ENCODE data around the gene LARP1. TPM values are rescaled to one million over a fixed set of nuclear protein-coding genes. Genes with fewer than 3 reads are reported as not detected.

The LARP1 gene
- polyA plus RNA-seq, 2 of the 4 experiments (the other 2 are of a cell fraction), result 87.0 to 112 TPM

GRCh38 chr5:154840435-154841272, 85.5 kb downstream of the LARP1 start:
- no peak for TF ChIP-seq CBX8 (IDR thresholded peaks at IDR 0.05)
- TF ChIP-seq HOXA7 (CRISPR knock-in tag; IDR thresholded peaks at IDR 0.05), result no peak
- no peak for TF ChIP-seq HDAC2 (IDR thresholded peaks at IDR 0.05)
- TF ChIP-seq CEBPB (IDR thresholded peaks at IDR 0.05), result no peak
- no peak for TF ChIP-seq TP53 (CRISPR knock-in tag; IDR thresholded peaks at IDR 0.05)
- no peak for TF ChIP-seq POLR2AphosphoS2 (conservative IDR thresholded peaks at IDR 0.05; ENCODE audit: low read length)
- TF ChIP-seq RFX5 (IDR thresholded peaks at IDR 0.05), result no peak
- TF ChIP-seq ZNF302 (CRISPR knock-in tag; IDR thresholded peaks at IDR 0.05), result no peak
- TF ChIP-seq USF2 (IDR thresholded peaks at IDR 0.05), result no peak
- no peak for TF ChIP-seq REST (IDR thresholded peaks at IDR 0.05)
- no peak overlapping the region for H3K4me3 ChIP-seq
- ChIA-PET POLR2A (interaction anchor here (1.1 kb wide), 1 partner anchor 16 kb away, joined by 3 read pairs; no protein-coding TSS in a partner anchor), CTCF (interaction anchor here (0.6 to 0.9 kb wide), 3 partner anchors 18 to 188 kb away, joined by 3 to 4 read pairs (median 3); no protein-coding TSS in a partner anchor)
- no peak overlapping the region for H3K4me2 ChIP-seq
- H3K27ac ChIP-seq, result no peak overlapping the region
- H3K4me1 ChIP-seq, result no peaks in the 10 kb centered on the region
- no peaks in the 10 kb centered on the region for H3K9me3 ChIP-seq
- no peak for FAIRE-seq
- peak; percentile 49 to 54; a peak in 4 of 6 replicates for ATAC-seq
- DNase-seq (ENCODE audit: low read depth in 1 of 2, low spot score in 1 of 2), result no peak
- 83% methylated on average over 6 of the region's 6 CpGs for WGBS (ENCODE audit: missing lambda C conversion rate)

- FAIRE-seq, result no peak
- CTCF ChIA-PET, result interaction anchor here (0.6 to 0.8 kb wide), 2 partner anchors 19 to 187 kb away, joined by 3 to 4 read pairs; no protein-coding TSS in a partner anchor
- no peak for ATAC-seq
- Histone ChIP-seq H3K27ac (no peak overlapping the region), H3K4me2 (no peak overlapping the region), H3K9me3 (no peaks in the 10 kb centered on the region), H3K4me1 (no peaks in the 10 kb centered on the region), H3K4me3 (no peak overlapping the region)
- TF ChIP-seq RAD21 (conservative IDR thresholded peaks at IDR 0.05 in 1 of 2, IDR thresholded peaks at IDR 0.05 in 1 of 2), result no peak
- TF ChIP-seq HEYL (CRISPR knock-in tag; IDR thresholded peaks at IDR 0.05), result no peak
- no peak for DNase-seq (ENCODE audit: low read depth in 1 of 2, low spot score in 1 of 2)
- POLR2A ChIA-PET, result interaction anchor here (1.1 kb wide), 2 partner anchors 16 kb away, joined by 3 to 4 read pairs; no protein-coding TSS in a partner anchor
Observed at GRCh38 chr5:154841273-154841661, 86.1 kb downstream of the LARP1 start.

GRCh38 chr5:154842689-154843530, 87.7 kb downstream of the LARP1 start:
- Histone ChIP-seq H3K4me1 (no peaks in the 10 kb centered on the region), H3K9me3 (no peaks in the 10 kb centered on the region), H3K4me2 (no peak overlapping the region), H3K4me3 (no peak overlapping the region), H3K27ac (no peak overlapping the region)
- POLR2A ChIA-PET, result interaction anchor here (1.3 kb wide), 1 partner anchor 16 kb away, joined by 4 read pairs; the partner anchor contains the start of gene CNOT8
- ATAC-seq (no peak), FAIRE-seq (no peak), DNase-seq (ENCODE audit: low read depth in 1 of 2, low spot score in 1 of 2) (no peak)
- WGBS (ENCODE audit: missing lambda C conversion rate), result 81% methylated on average over 6 of the region's 6 CpGs
- TF ChIP-seq SMC3 (IDR thresholded peaks at IDR 0.05), result no peak
- TF ChIP-seq MAFK (IDR thresholded peaks at IDR 0.05; ENCODE audit: partially characterized antibody), result peak; percentile 93
- no peak for TF ChIP-seq KDM5A (IDR thresholded peaks at IDR 0.05)
- TF ChIP-seq POLR2AphosphoS2 (conservative IDR thresholded peaks at IDR 0.05; ENCODE audit: low read length), result no peak
- no peak for TF ChIP-seq RCOR1 (IDR thresholded peaks at IDR 0.05; ENCODE audit: low read depth, low read length)
- no peak for TF ChIP-seq EHMT2 (IDR thresholded peaks at IDR 0.05; ENCODE audit: low read depth)
- no peak for TF ChIP-seq HDAC2 (IDR thresholded peaks at IDR 0.05)
- CTCF ChIA-PET, result interaction anchor here (1.1 to 1.3 kb wide), 3 partner anchors 9 to 193 kb away, joined by 3 read pairs; no protein-coding TSS in a partner anchor

All from A549 (cell line).